GM18870 (cell line): ENCODE results near the gene ODAD4.
"Not testable (repeated sequence)": the region's sequence is repeated elsewhere in the genome, so short reads cannot be mapped to it uniquely, and the experiment has no call there.

Source experiments
- ATAC-seq: cut with Tn5 transposase; IDR thresholded peaks from one replicate; pipeline ENCODE4 v1.9.1; 2021; ENCODE audit warnings: moderate library complexity; ENCODE audit not compliant: unreplicated experiment

Gene ODAD4

GRCh38 chr17:41910701-41911391 is 19.6 kb upstream of the ODAD4 start:
- ATAC-seq, result no peak

DNA sequence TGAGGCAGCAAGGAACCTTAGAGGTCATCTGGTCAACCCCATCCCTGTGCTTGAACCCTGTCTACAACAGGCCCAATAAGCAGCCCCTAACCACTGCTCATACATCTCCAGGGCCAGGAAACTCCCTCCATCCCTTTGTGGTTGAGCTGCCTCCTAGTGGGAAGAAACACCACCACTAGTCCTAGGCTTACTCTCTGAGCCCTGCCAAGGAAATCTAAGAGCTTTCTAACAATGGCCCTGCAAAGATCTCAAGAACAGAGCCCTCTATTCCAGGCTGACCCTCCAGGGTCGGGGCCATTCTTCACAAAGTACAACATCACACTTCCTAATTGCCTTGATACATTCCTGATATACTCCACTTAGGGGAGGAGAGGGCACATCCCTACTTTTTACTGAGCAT is 17.5 kb upstream of the ODAD4 start:
- no peak for ATAC-seq

- ATAC-seq, result no peak
Measured at GRCh38 chr17:41913798-41914197, 16.6 kb upstream of the ODAD4 start.

- ATAC-seq, result no peak
Measured at GRCh38 chr17:41914358-41914766, 16.1 kb upstream of the ODAD4 start.

- ATAC-seq, result no peak
Measured at GRCh38 chr17:41915020-41915419, 15.4 kb upstream of the ODAD4 start.

GRCh38 chr17:41915566-41915965 is 14.9 kb upstream of the ODAD4 start:
- no peak for ATAC-seq

GRCh38 chr17:41917192-41917591 is 13.2 kb upstream of the ODAD4 start:
- ATAC-seq, result no peak

- ATAC-seq, result no peak
Measured at GRCh38 chr17:41917679-41918313, 12.6 kb upstream of the ODAD4 start.

- peak; percentile 23 for ATAC-seq
Measured at GRCh38 chr17:41918314-41919164, 11.9 kb upstream of the ODAD4 start, which contains the start of gene ACLY. TSS of gene ACLY (minus strand) at chr17:41918951. CDS start at chr17:41913873, 5,078 bp downstream.

GRCh38 chr17:41919165-41919817 is 11.1 kb upstream of the ODAD4 start:
- peak; percentile 43 for ATAC-seq

GRCh38 chr17:41919840-41920579 is 10.4 kb upstream of the ODAD4 start:
- ATAC-seq, result no peak

- ATAC-seq, result no peak
Measured at GRCh38 chr17:41920580-41920955, 9.8 kb upstream of the ODAD4 start.

DNA sequence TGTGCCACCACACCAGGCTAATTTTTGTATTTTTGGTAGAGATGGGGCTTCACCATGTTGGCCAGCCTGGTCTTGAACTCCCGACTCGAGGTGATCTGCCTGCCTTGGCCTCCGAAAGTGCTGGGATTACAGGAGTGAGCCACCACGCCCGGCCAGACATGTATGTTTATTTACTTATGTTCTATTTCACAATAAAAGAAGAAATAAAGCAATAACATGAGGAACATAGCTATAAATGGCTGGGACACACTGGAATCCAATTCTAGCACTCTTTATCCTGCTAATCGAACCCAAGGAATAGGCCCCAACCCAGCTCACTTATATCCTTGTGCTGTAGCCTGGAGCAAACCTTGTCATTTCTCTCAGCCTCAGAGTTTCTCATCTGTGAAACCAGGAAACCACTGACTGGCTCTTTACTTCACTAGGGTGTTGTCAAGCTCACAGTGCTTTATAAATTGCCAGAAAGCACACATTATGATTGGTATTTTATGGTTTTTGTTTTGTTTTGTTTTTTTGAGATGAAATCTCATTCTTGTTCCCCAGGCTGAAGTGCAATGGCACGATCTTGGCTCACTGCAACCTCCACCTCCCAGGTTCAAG is 4.3 kb upstream of the ODAD4 start:
- no peak for ATAC-seq

- ATAC-seq, result no peak
Measured at GRCh38 chr17:41928693-41929251, 1.6 kb upstream of the ODAD4 start.

- ATAC-seq, result not testable (repeated sequence)
Measured at GRCh38 chr17:41930833-41931156, 378 bp downstream of the ODAD4 start.

GRCh38 chr17:41931715-41932114 is 1.3 kb downstream of the ODAD4 start:
- ATAC-seq, result not testable (repeated sequence)

GRCh38 chr17:41932816-41933389 is 2.5 kb downstream of the ODAD4 start:
- no peak for ATAC-seq

DNA sequence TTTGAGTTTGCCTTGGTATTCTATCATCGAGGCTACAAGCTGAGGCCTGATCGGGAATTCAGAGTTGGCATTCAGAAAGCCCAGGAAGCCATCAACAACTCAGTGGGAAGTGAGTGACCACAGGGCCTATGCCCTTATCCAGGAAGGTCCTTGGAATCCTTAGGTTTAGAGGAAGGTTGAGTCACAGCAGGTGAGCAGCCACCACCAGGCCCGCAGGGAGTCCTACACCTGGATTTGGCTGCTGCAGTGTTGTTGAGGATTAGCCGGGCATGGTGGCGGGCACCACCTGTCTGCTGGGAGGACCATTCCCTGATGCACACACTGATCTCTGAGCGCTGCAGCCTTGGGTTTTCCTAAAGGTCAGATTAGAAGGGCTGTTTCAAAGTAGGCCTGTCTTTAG is 5.2 kb downstream of the ODAD4 start:
- ATAC-seq, result no peak
